H1 (cell line): Measurements from ENCODE around the gene LEMD2. TPM values are rescaled to one million over a fixed set of nuclear protein-coding genes. Genes with fewer than 3 reads are reported as not detected.

ENCODE experiments used
- TAF7 ChIP-seq: optimal IDR thresholded peaks from 2 replicates; pipeline ENCODE3; 2011; ENCODE audit warnings: low read depth, mild to moderate bottlenecking, inconsistent platforms, low read length, moderate library complexity, borderline replicate concordance
- polyA plus RNA-seq, 7 experiments: library from polyadenylated mRNA; depleted of rRNA in 3 of 7; stranded (reverse) in 5 of 7; unstranded in 2 of 7; fragments of >200 nt in 5 of 7; fragments of 200-250 nt in 2 of 7; gene quantifications; 1 replicate in 5 of 7; 2 replicates in 1 of 7; 4 replicates in 1 of 7; pipeline versions ENCODE4 v1.2.1 to v1.2.3, GENCODE V29; 2011 to 2013; ENCODE audit warnings: missing spikeins in 2 of 7, mixed read lengths in 2 of 7
- total RNA-seq: library from RNA; stranded (reverse); fragmentation: NEBNext Ultra II Directional; extraction: Animal tissue kit (Norgen Biotek cat#: 25700); gene quantifications from 2 replicates; pipeline ENCODE4 v1.2.1, GENCODE V29; 2021

The LEMD2 gene
- total and polyA plus RNA-seq, 2 of the 8 experiments (the other 6 are each of a cell fraction or from before 2014, with no cell fraction given), result 32.7 to 57.3 TPM

GRCh38 chr6:33738153-33738552, 50.8 kb downstream of the LEMD2 start (continued):
- no peak for TF ChIP-seq TAF7
